OCI-LY7 (cell line): ENCODE results near the gene ZNF277. TPM values are rescaled to one million over a fixed set of nuclear protein-coding genes. Genes with fewer than 3 reads are reported as not detected.

Experiments
- BruUV-seq: library from RNA; stranded (reverse); fragments of 400-500 nt; replicated peaks from 2 replicates; lab custom pipeline; 2021; lab: Mats Ljungman, UMichigan
- CTCF ChIA-PET: fragments of 300-600 bp; sonication (Branson Sonifier 250); formaldehyde crosslinking; loops from one replicate; lab custom pipeline; 2022; ENCODE audit warnings: antibody characterized with exemption; ENCODE audit not compliant: unreplicated experiment; lab: Charles Lee
- POLR2A ChIA-PET: fragments of 300-600 bp; sonication (Branson Sonifier 250); formaldehyde crosslinking; loops from one replicate; lab custom pipeline; 2022; ENCODE audit warnings: antibody characterized with exemption; lab: Charles Lee
- DNase-seq: peaks from one replicate; pipeline ENCODE4 v3.0.0-alpha.2; 2015; ENCODE audit warnings: low spot score
- H2AFZ ChIP-seq: fragments of 200-600 bp; sonication (generic), shearing (Covaris generic); 2 replicates; pipeline ENCODE4 v1.6.1; 2014; ENCODE audit warnings: mild to moderate bottlenecking, antibody characterized with exemption, low read length, moderate library complexity
- H3K27ac ChIP-seq: fragments of 200-600 bp; sonication (generic); 2 replicates; pipeline ENCODE4 v1.5.1; 2014; ENCODE audit warnings: mixed run types, low read depth, mild to moderate bottlenecking, moderate library complexity, low read length, inconsistent platforms; ENCODE audit not compliant: poor library complexity, severe bottlenecking
- H3K36me3 ChIP-seq: fragments of 200-600 bp; sonication (generic); 2 replicates; pipeline ENCODE4 v1.6.1; 2014; ENCODE audit warnings: mild to moderate bottlenecking, antibody characterized with exemption, low read length, moderate library complexity, mixed read lengths; ENCODE audit not compliant: insufficient read depth
- H3K4me1 ChIP-seq: fragments of 200-600 bp; sonication (generic); 2 replicates; pipeline ENCODE4 v1.5.1; 2014; ENCODE audit warnings: mild to moderate bottlenecking, low read length; ENCODE audit not compliant: insufficient read depth, poor library complexity, severe bottlenecking
- H3K4me2 ChIP-seq: fragments of 200-600 bp; sonication (generic); 2 replicates; pipeline ENCODE4 v1.6.1; 2014; ENCODE audit warnings: mild to moderate bottlenecking, low read length
- H3K4me3 ChIP-seq: fragments of 200-600 bp; sonication (generic); 2 replicates; pipeline ENCODE4 v1.5.1; 2014; ENCODE audit warnings: mild to moderate bottlenecking, low read depth, low read length; ENCODE audit not compliant: poor library complexity, severe bottlenecking
- H3K79me2 ChIP-seq: fragments of 200-600 bp; sonication (generic); 2 replicates; pipeline ENCODE4 v1.6.1; 2016; ENCODE audit warnings: low read depth, mild to moderate bottlenecking, low read length, moderate library complexity, mixed read lengths; ENCODE audit not compliant: insufficient read depth
- H3K9me2 ChIP-seq: fragments of 200-600 bp; sonication (generic); 2 replicates; pipeline ENCODE4 v1.6.1; 2016; ENCODE audit warnings: mild to moderate bottlenecking, low read length, mixed read lengths; ENCODE audit not compliant: insufficient read depth
- H3K9me3 ChIP-seq: fragments of 200-600 bp; sonication (generic); 2 replicates; pipeline ENCODE4 v1.6.1; 2014; ENCODE audit warnings: mild to moderate bottlenecking, mixed run types, low read length, mixed read lengths
- H4K20me1 ChIP-seq: fragments of 200-600 bp; sonication (generic); 2 replicates; pipeline ENCODE4 v1.6.1; 2014; ENCODE audit warnings: mild to moderate bottlenecking, antibody characterized with exemption, low read length, moderate library complexity, mixed read lengths; ENCODE audit not compliant: insufficient read depth
- CTCF ChIP-seq: fragments of 200-600 bp; sonication (generic); conservative IDR thresholded peaks from 2 replicates; pipeline ENCODE4 v1.5.1; 2014; ENCODE audit warnings: mild to moderate bottlenecking, antibody characterized with exemption, low read length, moderate library complexity, mixed read lengths
- EZH2phosphoT487 ChIP-seq: fragments of 200-600 bp; sonication (generic); IDR thresholded peaks from 2 replicates; pipeline ENCODE4 v1.6.1; 2018; ENCODE audit warnings: low read depth, borderline replicate concordance, mild to moderate bottlenecking, mixed run types, antibody characterized with exemption, low read length, moderate library complexity, mixed read lengths
- intact Hi-C: fragments of 100-400 bp; cut with micrococcal nuclease; formaldehyde crosslinking; loops from one replicate; pipeline ENCODE4 v1.10.0; 2022; ENCODE audit not compliant: unreplicated experiment
- total RNA-seq, 2 experiments: library from RNA; depleted of rRNA in 1 of 2; stranded (reverse); fragments of >200 nt in 1 of 2; shearing (Covaris generic) in 1 of 2; gene quantifications; 2 replicates each; pipeline ENCODE4 v1.2.3, GENCODE V29; 2014 to 2022

The ZNF277 gene
- total RNA-seq, 2 experiments from 2014 or later = 18.1 to 20.5 TPM

DNA sequence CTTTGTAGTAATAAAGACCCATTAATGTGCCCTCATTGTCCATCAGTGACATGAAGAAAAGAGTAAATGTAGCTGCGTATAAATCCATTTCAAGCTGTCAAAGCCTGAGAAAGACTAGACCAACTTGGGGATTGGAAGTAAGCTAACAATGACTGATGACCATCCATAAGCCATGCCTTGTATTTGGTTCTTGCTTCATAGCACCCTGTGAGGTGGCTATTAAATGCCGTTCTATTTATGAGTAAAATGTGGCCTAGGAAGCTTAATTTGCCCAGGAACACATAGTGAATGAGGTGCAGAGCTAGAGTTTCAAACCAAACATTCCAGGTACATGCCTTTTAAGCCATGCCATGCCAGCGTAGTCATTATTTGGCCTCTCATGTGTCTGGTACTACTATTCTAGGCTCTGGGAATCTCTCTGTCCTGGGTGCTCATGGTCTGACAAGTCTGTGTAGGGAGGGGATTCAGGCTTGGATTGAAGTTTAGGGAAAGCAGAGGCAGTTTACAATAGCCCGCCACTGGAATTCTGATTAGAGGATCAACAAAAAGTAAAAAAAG is 92.1 kb downstream of the ZNF277 start:
- POLR2A ChIA-PET = interaction anchor here (0.5 to 0.8 kb wide), 2 partner anchors 44 to 56 kb away, joined by 3 to 4 read pairs; no protein-coding TSS in a partner anchor
- Histone ChIP-seq H2AFZ (no peak overlapping the region), H3K9me3 (no peaks in the 10 kb centered on the region), H3K27ac (no peak overlapping the region), H3K4me2 (no peak overlapping the region), H3K4me3 (no peak overlapping the region), H3K9me2 (no peaks in the 10 kb centered on the region), H4K20me1 (no peaks in the 10 kb centered on the region), H3K4me1 (peaks cover 3% of the 10 kb centered on the region), H3K79me2 (no peaks in the 10 kb centered on the region), H3K36me3 (peaks cover 5% of the 10 kb centered on the region; the same call in 1 of the 2 replicates)
- intact Hi-C loops = no loop called here
- DNase-seq = no peak
- no peak for TF ChIP-seq CTCF
- no peak for TF ChIP-seq EZH2phosphoT487
- CTCF ChIA-PET = no interaction called here
- no TSS peak for BruUV-seq

DNA sequence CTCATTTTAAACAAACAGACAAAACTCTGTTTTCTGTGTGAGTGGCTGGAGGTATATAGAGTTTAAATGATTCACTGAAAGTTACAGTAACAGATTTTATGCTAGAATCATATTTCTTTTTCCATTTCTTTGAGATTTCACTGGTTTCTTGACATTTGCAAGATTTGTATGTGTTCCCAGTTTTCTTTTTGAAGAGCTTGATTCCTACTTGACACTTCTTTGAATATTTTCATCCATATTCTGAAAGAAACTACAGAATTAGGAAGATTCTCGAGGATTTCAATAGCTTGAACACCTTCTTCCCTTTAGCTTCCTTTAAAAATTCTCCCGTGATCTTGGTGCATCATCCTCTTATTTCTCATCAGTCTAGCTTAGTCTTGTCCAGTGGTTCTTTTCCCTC is 93.6 kb downstream of the ZNF277 start:
- Histone ChIP-seq H3K4me3 (no peak overlapping the region), H2AFZ (no peak overlapping the region), H3K9me2 (no peaks in the 10 kb centered on the region), H4K20me1 (no peaks in the 10 kb centered on the region), H3K4me2 (no peak overlapping the region), H3K27ac (no peak overlapping the region), H3K36me3 (peaks cover 5% of the 10 kb centered on the region; the same call in 1 of the 2 replicates), H3K79me2 (no peaks in the 10 kb centered on the region), H3K4me1 (peaks cover 3% of the 10 kb centered on the region), H3K9me3 (no peaks in the 10 kb centered on the region)
- TF ChIP-seq CTCF (no peak), EZH2phosphoT487 (no peak)
- ChIA-PET CTCF (no interaction called here), POLR2A (interaction anchor here (0.9 to 1.0 kb wide), 3 partner anchors 11 to 31 kb away, joined by 3 to 5 read pairs (median 3); no protein-coding TSS in a partner anchor)
- no peak for DNase-seq
- BruUV-seq = no TSS peak
- intact Hi-C loops = no loop called here

- peaks cover 3% of the 10 kb centered on the region for H3K4me1 ChIP-seq
- H4K20me1 ChIP-seq = no peaks in the 10 kb centered on the region
- H3K27ac ChIP-seq = no peak overlapping the region
- no TSS peak for BruUV-seq
- peaks cover 5% of the 10 kb centered on the region; the same call in 1 of the 2 replicates for H3K36me3 ChIP-seq
- intact Hi-C loops = no loop called here
- H3K4me3 ChIP-seq = no peak overlapping the region
- ChIA-PET CTCF (no interaction called here), POLR2A (interaction anchor here (1.0 kb wide), 1 partner anchor 10 kb away, joined by 3 read pairs; no protein-coding TSS in a partner anchor)
- H3K9me3 ChIP-seq = no peaks in the 10 kb centered on the region
- DNase-seq = no peak
- H3K4me2 ChIP-seq = no peak overlapping the region
- TF ChIP-seq EZH2phosphoT487 (no peak), CTCF (no peak)
- no peaks in the 10 kb centered on the region for H3K9me2 ChIP-seq
- H2AFZ ChIP-seq = no peak overlapping the region
- H3K79me2 ChIP-seq = no peaks in the 10 kb centered on the region
Measured at GRCh38 chr7:112300831-112301407, 94.4 kb downstream of the ZNF277 start.
